Measurements from ENCODE around the gene RBMXL2.

DNA sequence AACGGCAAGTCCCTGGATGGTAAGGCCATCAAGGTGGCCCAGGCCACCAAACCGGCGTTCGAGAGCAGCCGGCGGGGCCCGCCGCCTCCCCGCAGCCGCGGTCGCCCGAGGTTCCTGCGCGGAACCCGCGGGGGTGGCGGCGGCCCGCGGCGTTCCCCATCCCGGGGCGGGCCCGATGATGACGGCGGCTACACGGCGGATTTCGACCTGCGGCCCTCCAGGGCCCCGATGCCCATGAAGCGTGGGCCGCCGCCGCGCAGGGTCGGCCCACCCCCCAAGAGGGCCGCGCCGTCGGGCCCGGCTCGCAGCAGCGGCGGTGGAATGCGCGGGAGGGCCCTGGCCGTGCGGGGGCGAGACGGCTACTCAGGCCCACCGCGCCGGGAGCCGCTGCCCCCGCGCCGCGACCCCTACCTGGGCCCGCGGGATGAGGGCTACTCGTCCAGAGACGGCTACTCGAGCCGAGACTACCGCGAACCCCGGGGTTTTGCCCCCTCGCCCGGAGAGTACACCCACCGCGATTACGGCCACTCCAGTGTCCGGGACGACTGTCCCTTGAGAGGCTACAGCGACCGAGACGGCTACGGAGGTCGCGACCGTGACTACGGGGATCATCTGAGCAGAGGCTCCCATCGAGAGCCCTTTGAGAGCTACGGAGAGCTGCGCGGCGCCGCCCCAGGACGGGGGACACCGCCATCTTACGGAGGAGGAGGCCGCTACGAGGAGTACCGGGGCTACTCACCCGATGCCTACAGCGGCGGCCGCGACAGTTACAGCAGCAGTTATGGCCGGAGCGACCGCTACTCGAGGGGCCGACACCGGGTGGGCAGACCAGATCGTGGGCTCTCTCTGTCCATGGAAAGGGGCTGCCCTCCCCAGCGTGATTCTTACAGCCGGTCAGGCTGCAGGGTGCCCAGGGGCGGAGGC, 792 bp downstream of the RBMXL2 start:
- TF ChIP-seq, protein P1, sequence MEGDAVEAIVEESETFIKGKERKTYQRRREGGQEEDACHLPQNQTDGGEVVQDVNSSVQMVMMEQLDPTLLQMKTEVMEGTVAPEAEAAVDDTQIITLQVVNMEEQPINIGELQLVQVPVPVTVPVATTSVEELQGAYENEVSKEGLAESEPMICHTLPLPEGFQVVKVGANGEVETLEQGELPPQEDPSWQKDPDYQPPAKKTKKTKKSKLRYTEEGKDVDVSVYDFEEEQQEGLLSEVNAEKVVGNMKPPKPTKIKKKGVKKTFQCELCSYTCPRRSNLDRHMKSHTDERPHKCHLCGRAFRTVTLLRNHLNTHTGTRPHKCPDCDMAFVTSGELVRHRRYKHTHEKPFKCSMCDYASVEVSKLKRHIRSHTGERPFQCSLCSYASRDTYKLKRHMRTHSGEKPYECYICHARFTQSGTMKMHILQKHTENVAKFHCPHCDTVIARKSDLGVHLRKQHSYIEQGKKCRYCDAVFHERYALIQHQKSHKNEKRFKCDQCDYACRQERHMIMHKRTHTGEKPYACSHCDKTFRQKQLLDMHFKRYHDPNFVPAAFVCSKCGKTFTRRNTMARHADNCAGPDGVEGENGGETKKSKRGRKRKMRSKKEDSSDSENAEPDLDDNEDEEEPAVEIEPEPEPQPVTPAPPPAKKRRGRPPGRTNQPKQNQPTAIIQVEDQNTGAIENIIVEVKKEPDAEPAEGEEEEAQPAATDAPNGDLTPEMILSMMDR (conservative IDR thresholded peaks at IDR 0.05; ENCODE audit: low read depth, low read length) = no peak
- TF ChIP-seq MAZ (IDR thresholded peaks at IDR 0.05; ENCODE audit: borderline replicate concordance, low read depth, low read length) = no peak
- no peak for TF ChIP-seq SMC3 (IDR thresholded peaks at IDR 0.05; ENCODE audit: low read depth, low read length)
- no peak for TF ChIP-seq RFX5 (IDR thresholded peaks at IDR 0.05; ENCODE audit: low read depth, low read length)
- TF ChIP-seq POLR2A (IDR thresholded peaks at IDR 0.05; ENCODE audit: low read depth, low read length) = no peak
- no peak for TF ChIP-seq CEBPB (IDR thresholded peaks at IDR 0.05; ENCODE audit: low read depth, low read length)
- TF ChIP-seq BHLHE40 (IDR thresholded peaks at IDR 0.05; ENCODE audit: low read depth, low read length) = no peak
- TF ChIP-seq, protein P2, sequence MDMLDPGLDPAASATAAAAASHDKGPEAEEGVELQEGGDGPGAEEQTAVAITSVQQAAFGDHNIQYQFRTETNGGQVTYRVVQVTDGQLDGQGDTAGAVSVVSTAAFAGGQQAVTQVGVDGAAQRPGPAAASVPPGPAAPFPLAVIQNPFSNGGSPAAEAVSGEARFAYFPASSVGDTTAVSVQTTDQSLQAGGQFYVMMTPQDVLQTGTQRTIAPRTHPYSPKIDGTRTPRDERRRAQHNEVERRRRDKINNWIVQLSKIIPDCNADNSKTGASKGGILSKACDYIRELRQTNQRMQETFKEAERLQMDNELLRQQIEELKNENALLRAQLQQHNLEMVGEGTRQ (IDR thresholded peaks at IDR 0.05; ENCODE audit: low read depth, low read length) = no peak
- TF ChIP-seq MXI1 (IDR thresholded peaks at IDR 0.05; ENCODE audit: borderline replicate concordance, low read depth, low read length) = no peak
- no peak for TF ChIP-seq RAD21 (IDR thresholded peaks at IDR 0.05; ENCODE audit: low read length)
- no peak for TF ChIP-seq CHD1 (IDR thresholded peaks at IDR 0.05; ENCODE audit: low read depth, low read length)
- TF ChIP-seq RCOR1 (IDR thresholded peaks at IDR 0.05; ENCODE audit: insufficient replicate concordance, low read length) = no peak
- TF ChIP-seq NFE2L2 (IDR thresholded peaks at IDR 0.05; ENCODE audit: low read depth, low read length) = no peak

Data from IMR-90 (cell line).